A549 (cell line): ENCODE data around the gene VAPB.

Experiments used
- BCL3 ChIP-seq: fragments of >200 bp; sonication (Bioruptor Twin); formaldehyde crosslinking; IDR thresholded peaks from 3 replicates; pipeline ENCODE4 v1.6.1; 2016
- CTCF ChIP-seq: fragments of >200 bp; sonication (Bioruptor Twin); formaldehyde crosslinking; IDR thresholded peaks from 3 replicates; pipeline ENCODE4 v1.5.1; 2016
- POLR2A ChIP-seq: IDR thresholded peaks from 2 replicates; pipeline ENCODE4 v1.6.1; 2012; ENCODE audit warnings: mild to moderate bottlenecking, low read length
- RAD21 ChIP-seq, 2 experiments: fragments of >200 bp in 1 of 2; sonication (Bioruptor Twin) in 1 of 2; formaldehyde crosslinking in 1 of 2; IDR thresholded peaks in 1 of 2; conservative IDR thresholded peaks in 1 of 2; 2 replicates in 1 of 2; 3 replicates in 1 of 2; pipeline ENCODE4 v1.6.1; 2012 to 2018; ENCODE audit warnings: inconsistent platforms in 1 of 2
- SMC3 ChIP-seq: fragments of >200 bp; sonication (Bioruptor Twin); formaldehyde crosslinking; IDR thresholded peaks from 3 replicates; pipeline ENCODE4 v1.6.1; 2018; ENCODE audit warnings: inconsistent platforms
- TF ChIP-seq, protein P1 (sequence below): IDR thresholded peaks from 2 replicates; pipeline ENCODE4 v1.6.1; 2012
- TF ChIP-seq, protein P2 (sequence below): fragments of 200-600 bp; sonication (generic); IDR thresholded peaks from 2 replicates; pipeline ENCODE4 v1.6.1; 2016; ENCODE audit warnings: antibody characterized with exemption, mild to moderate bottlenecking, moderate library complexity

DNA sequence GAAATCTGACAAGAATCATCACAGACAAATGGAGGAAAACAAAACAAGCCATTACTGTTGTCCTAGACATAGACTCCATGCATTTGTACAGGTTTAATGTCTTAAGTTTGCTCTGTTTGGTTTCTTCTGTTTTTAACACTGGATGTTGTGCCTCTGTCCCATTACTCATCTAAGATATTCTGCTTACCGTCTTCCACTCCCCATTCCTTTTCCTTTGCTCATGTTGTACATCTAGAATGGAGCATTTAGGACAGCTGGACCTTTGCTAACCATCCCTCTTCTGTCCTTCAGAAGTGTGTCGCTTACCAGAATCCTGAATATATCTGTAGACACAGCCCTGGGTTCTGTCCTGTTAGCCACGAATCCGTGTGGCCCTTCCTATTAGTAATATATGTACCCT is 44.3 kb upstream of the VAPB start:
- TF ChIP-seq CTCF (no peak), POLR2A (no peak), RAD21 (conservative IDR thresholded peaks at IDR 0.05 in 1 of 2, IDR thresholded peaks at IDR 0.05 in 1 of 2) (no peak), SMC3 (no peak), BCL3 (no peak)
- TF ChIP-seq, protein P1, sequence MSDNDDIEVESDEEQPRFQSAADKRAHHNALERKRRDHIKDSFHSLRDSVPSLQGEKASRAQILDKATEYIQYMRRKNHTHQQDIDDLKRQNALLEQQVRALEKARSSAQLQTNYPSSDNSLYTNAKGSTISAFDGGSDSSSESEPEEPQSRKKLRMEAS: no peak
- TF ChIP-seq, protein P2, sequence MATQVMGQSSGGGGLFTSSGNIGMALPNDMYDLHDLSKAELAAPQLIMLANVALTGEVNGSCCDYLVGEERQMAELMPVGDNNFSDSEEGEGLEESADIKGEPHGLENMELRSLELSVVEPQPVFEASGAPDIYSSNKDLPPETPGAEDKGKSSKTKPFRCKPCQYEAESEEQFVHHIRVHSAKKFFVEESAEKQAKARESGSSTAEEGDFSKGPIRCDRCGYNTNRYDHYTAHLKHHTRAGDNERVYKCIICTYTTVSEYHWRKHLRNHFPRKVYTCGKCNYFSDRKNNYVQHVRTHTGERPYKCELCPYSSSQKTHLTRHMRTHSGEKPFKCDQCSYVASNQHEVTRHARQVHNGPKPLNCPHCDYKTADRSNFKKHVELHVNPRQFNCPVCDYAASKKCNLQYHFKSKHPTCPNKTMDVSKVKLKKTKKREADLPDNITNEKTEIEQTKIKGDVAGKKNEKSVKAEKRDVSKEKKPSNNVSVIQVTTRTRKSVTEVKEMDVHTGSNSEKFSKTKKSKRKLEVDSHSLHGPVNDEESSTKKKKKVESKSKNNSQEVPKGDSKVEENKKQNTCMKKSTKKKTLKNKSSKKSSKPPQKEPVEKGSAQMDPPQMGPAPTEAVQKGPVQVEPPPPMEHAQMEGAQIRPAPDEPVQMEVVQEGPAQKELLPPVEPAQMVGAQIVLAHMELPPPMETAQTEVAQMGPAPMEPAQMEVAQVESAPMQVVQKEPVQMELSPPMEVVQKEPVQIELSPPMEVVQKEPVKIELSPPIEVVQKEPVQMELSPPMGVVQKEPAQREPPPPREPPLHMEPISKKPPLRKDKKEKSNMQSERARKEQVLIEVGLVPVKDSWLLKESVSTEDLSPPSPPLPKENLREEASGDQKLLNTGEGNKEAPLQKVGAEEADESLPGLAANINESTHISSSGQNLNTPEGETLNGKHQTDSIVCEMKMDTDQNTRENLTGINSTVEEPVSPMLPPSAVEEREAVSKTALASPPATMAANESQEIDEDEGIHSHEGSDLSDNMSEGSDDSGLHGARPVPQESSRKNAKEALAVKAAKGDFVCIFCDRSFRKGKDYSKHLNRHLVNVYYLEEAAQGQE: no peak
